Peyer's patch (tissue), 4 donors: ENCODE results near the gene CHMP4A. TPM values are rescaled to one million over a fixed set of nuclear protein-coding genes. Genes with fewer than 3 reads are reported as not detected.

Experiments used
- DNase-seq, 3 donors: peaks; one replicate each; pipeline ENCODE4 v3.0.0-alpha.2; 2017 to 2019
- H3K27ac ChIP-seq, 4 donors: fragments of 200-600 bp; sonication (generic); one replicate each; pipeline ENCODE4 v1.5.1; 2016 to 2019
- H3K27me3 ChIP-seq, 2 donors: fragments of 200-600 bp; sonication (generic); one replicate each; pipeline ENCODE4 v1.5.1; 2019
- H3K36me3 ChIP-seq, 3 donors: fragments of 200-600 bp; sonication (generic); one replicate each; pipeline ENCODE4 v1.5.1; 2016 to 2019
- H3K4me1 ChIP-seq, 4 donors: fragments of 200-600 bp; sonication (generic); one replicate each; pipeline ENCODE4 v1.5.1; 2016 to 2019
- H3K4me3 ChIP-seq, 4 donors: fragments of 200-600 bp; sonication (generic); 1 replicate in 3 of 4; 2 replicates in 1 of 4; pipeline ENCODE4 v1.5.1; 2016 to 2019; ENCODE audit warnings: mild to moderate bottlenecking in 1 of 4
- H3K9me3 ChIP-seq, 4 donors: fragments of 200-600 bp; sonication (generic); one replicate each; pipeline ENCODE4 v1.5.1; 2016 to 2019; ENCODE audit warnings: mild to moderate bottlenecking in 1 of 4
- POLR2A ChIP-seq, 2 donors: fragments of 450-650 bp; IDR thresholded peaks; one replicate each; pipeline ENCODE4 v1.5.1; 2017; ENCODE audit warnings: antibody characterized with exemption in 2 of 2, mild to moderate bottlenecking in 2 of 2, moderate library complexity in 2 of 2
- total RNA-seq, 4 donors: library from RNA; depleted of rRNA; stranded (reverse); fragments of >200 nt; gene quantifications; one replicate each; pipeline ENCODE4 v1.1.0, GENCODE V29; 2016
- TF ChIP-seq, protein P1 (sequence below), 6 experiments: fragments of 450-650 bp in 4 of 6; fragments of 200-600 bp in 2 of 6; sonication (generic) in 1 of 6; IDR thresholded peaks; one replicate each; pipeline ENCODE4 v1.5.1; 2017 to 2019; ENCODE audit warnings: antibody characterized with exemption in 6 of 6, mild to moderate bottlenecking in 3 of 6, moderate library complexity in 1 of 6

The CHMP4A gene
- total RNA-seq, 4 donors from 2014 or later, result 31.4 to 190 (median 54.3) TPM

DNA sequence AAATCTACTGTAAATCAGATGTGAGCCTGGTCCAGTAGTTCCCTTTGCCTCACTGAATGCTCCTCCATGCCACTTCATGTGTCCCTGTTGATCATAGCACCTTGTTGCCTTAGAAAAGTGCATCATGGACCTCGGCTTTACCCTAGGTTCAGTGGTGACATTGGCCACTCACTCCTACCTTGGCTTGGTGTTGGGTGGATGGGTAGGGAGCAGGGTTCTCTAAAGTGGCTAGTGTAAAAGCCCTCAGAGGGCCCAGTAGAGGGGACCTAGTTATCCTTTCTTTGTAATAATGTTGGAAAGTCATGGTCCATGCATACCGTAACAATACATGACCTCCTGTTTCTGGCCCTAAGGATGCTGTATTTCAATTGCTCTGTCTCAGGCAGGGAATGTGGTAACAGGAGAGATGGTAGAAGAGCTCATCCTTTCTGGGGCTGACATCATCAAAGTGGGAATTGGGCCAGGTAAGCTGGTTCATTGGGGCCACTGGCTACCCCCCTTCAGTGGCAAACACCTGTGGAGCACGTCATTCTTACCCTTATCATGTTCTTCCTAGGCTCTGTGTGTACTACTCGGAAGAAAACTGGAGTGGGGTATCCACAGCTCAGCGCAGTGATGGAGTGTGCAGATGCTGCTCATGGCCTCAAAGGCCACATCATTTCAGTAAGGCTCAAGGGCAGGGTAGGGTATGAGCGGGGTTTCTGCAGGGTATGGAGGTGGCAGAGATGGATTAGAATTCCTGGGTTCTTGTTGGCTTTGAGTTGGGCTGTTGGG, 23.6 kb upstream of the CHMP4A start:
- Histone ChIP-seq H3K4me1 (peaks cover 0 to 48% (median 11%) of the 10 kb centered on the region in 4 donors), H3K27ac (no peak overlapping the region), H3K27me3 (no peaks in the 10 kb centered on the region), H3K36me3 (peaks cover 0 to 61% (median 0%) of the 10 kb centered on the region in 3 donors), H3K4me3 (no peak overlapping the region), H3K9me3 (no peaks in the 10 kb centered on the region)
- DNase-seq, result no peak
- TF ChIP-seq, protein P1, sequence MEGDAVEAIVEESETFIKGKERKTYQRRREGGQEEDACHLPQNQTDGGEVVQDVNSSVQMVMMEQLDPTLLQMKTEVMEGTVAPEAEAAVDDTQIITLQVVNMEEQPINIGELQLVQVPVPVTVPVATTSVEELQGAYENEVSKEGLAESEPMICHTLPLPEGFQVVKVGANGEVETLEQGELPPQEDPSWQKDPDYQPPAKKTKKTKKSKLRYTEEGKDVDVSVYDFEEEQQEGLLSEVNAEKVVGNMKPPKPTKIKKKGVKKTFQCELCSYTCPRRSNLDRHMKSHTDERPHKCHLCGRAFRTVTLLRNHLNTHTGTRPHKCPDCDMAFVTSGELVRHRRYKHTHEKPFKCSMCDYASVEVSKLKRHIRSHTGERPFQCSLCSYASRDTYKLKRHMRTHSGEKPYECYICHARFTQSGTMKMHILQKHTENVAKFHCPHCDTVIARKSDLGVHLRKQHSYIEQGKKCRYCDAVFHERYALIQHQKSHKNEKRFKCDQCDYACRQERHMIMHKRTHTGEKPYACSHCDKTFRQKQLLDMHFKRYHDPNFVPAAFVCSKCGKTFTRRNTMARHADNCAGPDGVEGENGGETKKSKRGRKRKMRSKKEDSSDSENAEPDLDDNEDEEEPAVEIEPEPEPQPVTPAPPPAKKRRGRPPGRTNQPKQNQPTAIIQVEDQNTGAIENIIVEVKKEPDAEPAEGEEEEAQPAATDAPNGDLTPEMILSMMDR (IDR thresholded peaks at IDR 0.05), result no peak
- TF ChIP-seq POLR2A (IDR thresholded peaks at IDR 0.05), result no peak

DNA sequence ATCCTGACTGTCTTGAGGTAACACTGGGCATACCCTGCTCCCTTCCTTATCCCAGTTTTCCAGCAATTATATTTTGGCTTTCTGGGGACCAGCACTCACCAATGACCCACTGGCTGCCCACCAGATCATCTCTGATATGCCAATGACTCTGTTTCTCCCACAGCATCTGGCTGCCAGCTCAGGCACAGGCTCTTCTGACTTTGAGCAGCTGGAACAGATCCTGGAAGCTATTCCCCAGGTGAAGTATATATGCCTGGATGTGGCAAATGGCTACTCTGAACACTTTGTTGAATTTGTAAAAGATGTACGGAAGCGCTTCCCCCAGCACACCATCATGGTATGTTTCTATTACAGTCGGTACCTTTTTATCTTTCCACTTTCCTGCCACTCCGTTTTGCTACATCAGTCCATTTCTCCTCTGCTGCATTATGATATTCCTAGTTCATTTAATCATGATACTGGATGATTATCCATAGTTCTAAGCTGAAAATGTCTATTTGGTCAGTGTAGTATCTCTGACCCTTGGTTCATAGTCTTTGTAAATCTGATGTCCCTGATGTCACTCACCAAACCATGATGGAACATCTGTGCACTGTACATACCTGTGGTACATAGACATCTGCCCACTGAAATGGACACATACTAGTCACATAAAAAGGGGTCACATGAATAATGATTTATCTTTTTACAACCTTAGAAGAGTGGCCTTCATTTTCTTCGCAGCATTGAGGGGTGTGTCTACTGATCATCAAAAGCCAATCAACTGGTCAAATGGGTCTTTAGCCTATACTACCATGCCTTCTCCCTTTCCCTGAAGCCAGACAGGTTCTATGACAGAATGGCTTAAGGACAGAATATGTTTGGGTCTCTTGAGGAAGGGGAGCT, 22.8 kb upstream of the CHMP4A start:
- no peak for TF ChIP-seq POLR2A (IDR thresholded peaks at IDR 0.05)
- TF ChIP-seq, protein P1 (IDR thresholded peaks at IDR 0.05), result no peak
- H3K9me3 ChIP-seq, result no peaks in the 10 kb centered on the region
- peaks cover 0 to 59% (median 0%) of the 10 kb centered on the region in 3 donors for H3K36me3 ChIP-seq
- H3K27ac ChIP-seq, result no peak overlapping the region
- no peaks in the 10 kb centered on the region for H3K27me3 ChIP-seq
- H3K4me3 ChIP-seq, result no peak overlapping the region
- DNase-seq, result no peak
- H3K4me1 ChIP-seq, result peaks cover 0 to 46% (median 8%) of the 10 kb centered on the region in 4 donors

DNA sequence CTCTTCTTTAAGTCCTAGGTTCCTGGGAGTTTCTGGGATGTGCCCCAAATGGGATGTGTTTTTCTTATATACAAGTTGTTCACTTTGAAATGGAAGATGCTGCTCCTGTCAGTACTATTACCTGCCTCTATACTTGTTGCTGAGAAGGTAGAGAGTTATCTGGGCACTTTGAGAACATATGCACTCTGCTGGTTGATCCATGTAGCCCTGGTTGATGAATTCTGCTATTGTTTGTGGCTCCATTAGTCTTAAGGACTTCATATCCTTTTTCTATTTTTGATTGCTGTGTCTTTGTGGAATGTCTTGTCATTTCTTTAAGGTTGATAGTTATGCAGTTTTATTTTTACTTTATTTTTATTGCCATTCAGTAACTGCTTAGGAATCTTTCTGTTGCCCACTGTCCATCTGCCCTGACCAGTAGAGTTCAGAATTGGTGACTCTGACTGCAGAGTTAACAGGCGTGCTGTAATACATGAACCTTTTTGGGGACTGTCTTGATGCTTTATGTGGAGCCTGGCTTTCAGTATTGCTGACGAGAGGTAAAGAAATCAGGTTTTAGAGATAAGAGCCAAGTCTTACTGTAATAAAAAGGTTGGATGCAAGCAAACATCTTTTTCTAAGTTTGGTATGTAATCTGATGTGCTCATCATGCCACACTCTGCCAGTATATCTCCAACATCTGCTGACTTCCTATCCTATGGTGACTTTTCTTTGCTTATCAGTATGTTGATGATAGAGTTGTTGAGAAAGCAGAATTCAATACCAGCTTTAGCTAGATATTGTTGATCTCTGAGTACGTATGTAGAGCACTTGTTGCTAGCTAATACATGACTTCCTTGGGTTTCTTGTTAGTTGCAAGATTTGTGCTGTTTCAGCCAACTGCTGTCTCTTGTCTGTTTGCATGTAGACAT, 21.1 kb upstream of the CHMP4A start:
- Histone ChIP-seq H3K27me3 (no peaks in the 10 kb centered on the region), H3K27ac (no peak overlapping the region), H3K36me3 (peaks cover 0 to 42% (median 0%) of the 10 kb centered on the region in 3 donors), H3K4me3 (no peak overlapping the region), H3K4me1 (peaks cover 0 to 34% (median 4%) of the 10 kb centered on the region in 4 donors), H3K9me3 (no peaks in the 10 kb centered on the region)
- no peak for TF ChIP-seq POLR2A (IDR thresholded peaks at IDR 0.05)
- TF ChIP-seq, protein P1 (IDR thresholded peaks at IDR 0.05), result no peak
- DNase-seq, result no peak

DNA sequence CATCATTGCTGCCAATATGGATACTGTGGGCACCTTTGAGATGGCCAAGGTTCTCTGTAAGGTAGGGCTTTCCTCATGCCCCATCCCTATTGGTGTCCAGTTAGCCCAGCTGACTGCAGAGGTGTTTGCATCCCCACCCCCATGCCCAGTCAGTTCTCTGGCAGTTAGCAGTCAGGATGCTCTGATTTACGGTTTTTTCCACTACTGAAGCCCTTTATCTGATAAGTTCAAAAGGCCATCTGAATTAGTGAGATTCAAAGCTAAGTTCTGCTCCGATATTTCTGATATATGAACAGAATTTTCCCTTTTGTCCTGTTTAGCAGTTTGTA, 20.2 kb upstream of the CHMP4A start:
- peaks cover 0 to 33% (median 0%) of the 10 kb centered on the region in 3 donors for H3K36me3 ChIP-seq
- no peaks in the 10 kb centered on the region for H3K9me3 ChIP-seq
- no peaks in the 10 kb centered on the region for H3K27me3 ChIP-seq
- H3K27ac ChIP-seq, result peak overlapping the region in 3 of 4 donors; percentile 81 to 94 (median 93)
- peaks cover 0 to 26% (median 4%) of the 10 kb centered on the region in 4 donors for H3K4me1 ChIP-seq
- TF ChIP-seq POLR2A (IDR thresholded peaks at IDR 0.05), result no peak
- TF ChIP-seq, protein P1 (IDR thresholded peaks at IDR 0.05), result no peak
- DNase-seq, result no peak
- peak overlapping the region in 3 of 4 donors; percentile 73 to 95 (median 82) for H3K4me3 ChIP-seq
